Colonic mucosa (tissue), 4 donors: Measurements from ENCODE around the gene DHX9. TPM values are rescaled to one million over a fixed set of nuclear protein-coding genes. Genes with fewer than 3 reads are reported as not detected.

Experiments
- DNase-seq: peaks from one replicate; pipeline ENCODE4 v3.0.0-alpha.2; 2020
- H3K27ac ChIP-seq: fragments of 200-600 bp; one replicate; pipeline ENCODE4 v1.8.0; 2021
- H3K27me3 ChIP-seq: fragments of 200-600 bp; one replicate; pipeline ENCODE4 v1.8.0; 2021
- H3K36me3 ChIP-seq: fragments of 200-600 bp; one replicate; pipeline ENCODE4 v1.8.0; 2021
- H3K4me1 ChIP-seq: fragments of 200-600 bp; one replicate; pipeline ENCODE4 v1.8.0; 2021; ENCODE audit warnings: mild to moderate bottlenecking
- H3K4me3 ChIP-seq: fragments of 200-600 bp; one replicate; pipeline ENCODE4 v1.8.0; 2021
- H3K9ac ChIP-seq, 2 donors: one replicate each; pipeline ENCODE4 v1.7.0; 2013; ENCODE audit warnings: control low read depth in 2 of 2, low read depth in 2 of 2, low read length in 2 of 2
- H3K9me3 ChIP-seq: fragments of 200-600 bp; one replicate; pipeline ENCODE4 v1.8.0; 2021
- CTCF ChIP-seq: fragments of 200-600 bp; IDR thresholded peaks from one replicate; pipeline ENCODE4 v1.8.0; 2022; ENCODE audit warnings: antibody characterized with exemption, mild to moderate bottlenecking
- intact Hi-C: fragments of 100-400 bp; cut with DNase I; formaldehyde crosslinking; loops from one replicate; pipeline ENCODE4 v1.14.1; 2022
- total RNA-seq, 2 donors: library from RNA; stranded (reverse); fragmentation: NEBNext Ultra II Directional in 1 of 2; extraction: Animal tissue kit (Norgen Biotek cat#: 25700) in 1 of 2; gene quantifications; one replicate each; pipeline ENCODE4 v1.2.1, GENCODE V29; 2021
- donor health status: healthy.
- donor health status: DM: no; HTN: no; CAD: no.
- donor health status: DM: no; HTN: no; CAD: no.

DHX9 gene
- total RNA-seq, 2 donors from 2014 or later: 99.2 to 164 TPM

- Histone ChIP-seq H3K4me1 (no peaks in the 10 kb centered on the region), H3K36me3 (no peaks in the 10 kb centered on the region), H3K27me3 (no peaks in the 10 kb centered on the region), H3K4me3 (no peak overlapping the region), H3K9me3 (no peaks in the 10 kb centered on the region), H3K27ac (no peak overlapping the region), H3K9ac (no peak overlapping the region)
- no peak for DNase-seq
- TF ChIP-seq CTCF: no peak
- intact Hi-C loops: no loop called here
These were observed 9.7 kb upstream of the DHX9 start for GRCh38 chr1:182829285-182829932.

- TF ChIP-seq CTCF: no peak
- Histone ChIP-seq H3K9ac (no peak overlapping the region), H3K4me3 (no peak overlapping the region), H3K9me3 (no peaks in the 10 kb centered on the region), H3K27me3 (no peaks in the 10 kb centered on the region), H3K4me1 (no peaks in the 10 kb centered on the region), H3K27ac (no peak overlapping the region), H3K36me3 (no peaks in the 10 kb centered on the region)
- intact Hi-C loops: no loop called here
- DNase-seq: no peak
These were observed 5.9 kb upstream of the DHX9 start for GRCh38 chr1:182833271-182833670.

- no peaks in the 10 kb centered on the region for H3K27me3 ChIP-seq
- intact Hi-C loops: no loop called here
- no peak overlapping the region for H3K27ac ChIP-seq
- TF ChIP-seq CTCF: no peak
- no peak overlapping the region for H3K9ac ChIP-seq
- no peaks in the 10 kb centered on the region for H3K4me1 ChIP-seq
- no peaks in the 10 kb centered on the region for H3K36me3 ChIP-seq
- H3K4me3 ChIP-seq: no peak overlapping the region
- no peaks in the 10 kb centered on the region for H3K9me3 ChIP-seq
- no peak for DNase-seq
These were observed 4.8 kb upstream of the DHX9 start for GRCh38 chr1:182834326-182834725.

- Histone ChIP-seq H3K36me3 (no peaks in the 10 kb centered on the region), H3K27ac (no peak overlapping the region), H3K4me1 (no peaks in the 10 kb centered on the region), H3K27me3 (no peaks in the 10 kb centered on the region), H3K9me3 (no peaks in the 10 kb centered on the region), H3K9ac (no peak overlapping the region), H3K4me3 (no peak overlapping the region)
- TF ChIP-seq CTCF: no peak
- intact Hi-C loops: no loop called here
- no peak for DNase-seq
These were observed 3.3 kb upstream of the DHX9 start for GRCh38 chr1:182835806-182836205.

GRCh38 chr1:182841368-182841988 lies 2.3 kb downstream of the DHX9 start:
- no peaks in the 10 kb centered on the region for H3K27me3 ChIP-seq
- H3K9me3 ChIP-seq: no peaks in the 10 kb centered on the region
- intact Hi-C loops: no loop called here
- H3K9ac ChIP-seq: peak overlapping the region in 1 of 2 donors; percentile 12
- H3K4me1 ChIP-seq: no peaks in the 10 kb centered on the region
- no peak overlapping the region for H3K4me3 ChIP-seq
- peaks cover 8% of the 10 kb centered on the region for H3K36me3 ChIP-seq
- TF ChIP-seq CTCF: no peak
- H3K27ac ChIP-seq: no peak overlapping the region
- DNase-seq: no peak
